ENCODE results near the gene FAM222B. TPM values are rescaled to one million over a fixed set of nuclear protein-coding genes. Genes with fewer than 3 reads are reported as not detected.
"Not testable (repeated sequence)": the region's sequence is repeated elsewhere in the genome, so short reads cannot be mapped to it uniquely, and the experiment has no call there.

Gene FAM222B
- total and polyA plus RNA-seq, 4 donors = 4.3 to 33.1 (median 19.8) TPM

GRCh38 chr17:28883967-28884702 is 41.5 kb upstream of the FAM222B start:
- Histone ChIP-seq H3K36me3 (ENCODE audit: control insufficient read depth, insufficient read depth, low read length) (peaks cover 94% of the 10 kb centered on the region), H3K4me3 (ENCODE audit: low read depth, low read length) (no peak overlapping the region), H3K27ac (ENCODE audit: low read depth, low read length) (no peak overlapping the region), H3K9me3 (ENCODE audit: control insufficient read depth, insufficient read depth, low read length) (no peaks in the 10 kb centered on the region), H3K4me1 (ENCODE audit: control insufficient read depth, insufficient read depth, low read length) (no peaks in the 10 kb centered on the region), H3K27me3 (ENCODE audit: control insufficient read depth, insufficient read depth, low read length) (no peaks in the 10 kb centered on the region)
- DNase-seq (ENCODE audit: low read depth in 4 of 6, low spot score in 6 of 6) = no peak
- 91% methylated on average over 27 of the region's 27 CpGs for WGBS (ENCODE audit: insufficient coverage)

GRCh38 chr17:28882154-28882895 is 39.7 kb upstream of the FAM222B start:
- Histone ChIP-seq H3K9me3 (ENCODE audit: control insufficient read depth, insufficient read depth, low read length) (no peaks in the 10 kb centered on the region), H3K27me3 (ENCODE audit: control insufficient read depth, insufficient read depth, low read length) (no peaks in the 10 kb centered on the region), H3K4me3 (ENCODE audit: low read depth, low read length) (no peak overlapping the region), H3K36me3 (ENCODE audit: control insufficient read depth, insufficient read depth, low read length) (peaks cover 86% of the 10 kb centered on the region), H3K27ac (ENCODE audit: low read depth, low read length) (no peak overlapping the region), H3K4me1 (ENCODE audit: control insufficient read depth, insufficient read depth, low read length) (no peaks in the 10 kb centered on the region)
- no peak for DNase-seq (ENCODE audit: low read depth in 4 of 6, low spot score in 6 of 6)
- 95% methylated on average over 7 of the region's 18 CpGs for WGBS (ENCODE audit: insufficient coverage)

GRCh38 chr17:28881533-28882056 is 39.0 kb upstream of the FAM222B start:
- Histone ChIP-seq H3K27ac (ENCODE audit: low read depth, low read length) (no peak overlapping the region), H3K36me3 (ENCODE audit: control insufficient read depth, insufficient read depth, low read length) (peaks cover 79% of the 10 kb centered on the region), H3K4me3 (ENCODE audit: low read depth, low read length) (no peak overlapping the region), H3K4me1 (ENCODE audit: control insufficient read depth, insufficient read depth, low read length) (no peaks in the 10 kb centered on the region), H3K9me3 (ENCODE audit: control insufficient read depth, insufficient read depth, low read length) (no peaks in the 10 kb centered on the region), H3K27me3 (ENCODE audit: control insufficient read depth, insufficient read depth, low read length) (no peaks in the 10 kb centered on the region)
- WGBS (ENCODE audit: insufficient coverage) = 95% methylated on average over 12 of the region's 17 CpGs
- no peak for DNase-seq (ENCODE audit: low read depth in 4 of 6, low spot score in 6 of 6)

- WGBS (ENCODE audit: insufficient coverage) = 97% methylated on average over 8 of the region's 10 CpGs
Observed at GRCh38 chr17:28880572-28880945, 38.0 kb upstream of the FAM222B start.

GRCh38 chr17:28879886-28880571 is 37.4 kb upstream of the FAM222B start:
- no peak overlapping the region for H3K4me3 ChIP-seq (ENCODE audit: low read depth, low read length)
- H3K27ac ChIP-seq (ENCODE audit: low read depth, low read length) = no peak overlapping the region
- no peaks in the 10 kb centered on the region for H3K4me1 ChIP-seq (ENCODE audit: control insufficient read depth, insufficient read depth, low read length)
- no peaks in the 10 kb centered on the region for H3K9me3 ChIP-seq (ENCODE audit: control insufficient read depth, insufficient read depth, low read length)
- no peaks in the 10 kb centered on the region for H3K27me3 ChIP-seq (ENCODE audit: control insufficient read depth, insufficient read depth, low read length)
- 86% methylated on average over 9 of the region's 9 CpGs for WGBS (ENCODE audit: insufficient coverage)
- H3K36me3 ChIP-seq (ENCODE audit: control insufficient read depth, insufficient read depth, low read length) = peaks cover 63% of the 10 kb centered on the region
- no peak for DNase-seq (ENCODE audit: low read depth in 4 of 6, low spot score in 6 of 6)

More at GRCh38 chr17:28880572-28880945, 38.0 kb upstream of the FAM222B start:
- DNase-seq (ENCODE audit: low read depth in 4 of 6, low spot score in 6 of 6) = no peak
- H3K4me1 ChIP-seq (ENCODE audit: control insufficient read depth, insufficient read depth, low read length) = no peaks in the 10 kb centered on the region
- no peak overlapping the region for H3K4me3 ChIP-seq (ENCODE audit: low read depth, low read length)
- H3K9me3 ChIP-seq (ENCODE audit: control insufficient read depth, insufficient read depth, low read length) = no peaks in the 10 kb centered on the region
- H3K27me3 ChIP-seq (ENCODE audit: control insufficient read depth, insufficient read depth, low read length) = no peaks in the 10 kb centered on the region
- no peak overlapping the region for H3K27ac ChIP-seq (ENCODE audit: low read depth, low read length)
- H3K36me3 ChIP-seq (ENCODE audit: control insufficient read depth, insufficient read depth, low read length) = peaks cover 68% of the 10 kb centered on the region

GRCh38 chr17:28878981-28879380 is 36.4 kb upstream of the FAM222B start:
- peak in 2 of 6 donors; percentile 14 to 28 for DNase-seq (ENCODE audit: low read depth in 4 of 6, low spot score in 6 of 6)
- H3K4me1 ChIP-seq (ENCODE audit: control insufficient read depth, insufficient read depth, low read length) = no peaks in the 10 kb centered on the region
- H3K4me3 ChIP-seq (ENCODE audit: low read depth, low read length) = no peak overlapping the region
- no peaks in the 10 kb centered on the region for H3K27me3 ChIP-seq (ENCODE audit: control insufficient read depth, insufficient read depth, low read length)
- H3K36me3 ChIP-seq (ENCODE audit: control insufficient read depth, insufficient read depth, low read length) = peaks cover 53% of the 10 kb centered on the region
- no peak overlapping the region for H3K27ac ChIP-seq (ENCODE audit: low read depth, low read length)
- no peaks in the 10 kb centered on the region for H3K9me3 ChIP-seq (ENCODE audit: control insufficient read depth, insufficient read depth, low read length)
- WGBS (ENCODE audit: insufficient coverage) = 54% methylated on average over 2 of the region's 4 CpGs

- no peaks in the 10 kb centered on the region for H3K27me3 ChIP-seq (ENCODE audit: control insufficient read depth, insufficient read depth, low read length)
- WGBS (ENCODE audit: insufficient coverage) = no CpG with 5 or more reads among the region's 2 CpGs
- no peak overlapping the region for H3K4me3 ChIP-seq (ENCODE audit: low read depth, low read length)
- H3K36me3 ChIP-seq (ENCODE audit: control insufficient read depth, insufficient read depth, low read length) = peaks cover 46% of the 10 kb centered on the region
- no peaks in the 10 kb centered on the region for H3K9me3 ChIP-seq (ENCODE audit: control insufficient read depth, insufficient read depth, low read length)
- DNase-seq (ENCODE audit: low read depth in 4 of 6, low spot score in 6 of 6) = no peak
- no peaks in the 10 kb centered on the region for H3K4me1 ChIP-seq (ENCODE audit: control insufficient read depth, insufficient read depth, low read length)
- no peak overlapping the region for H3K27ac ChIP-seq (ENCODE audit: low read depth, low read length)
Observed at GRCh38 chr17:28878158-28878910, 35.7 kb upstream of the FAM222B start.

GRCh38 chr17:28877150-28877711 is 34.6 kb upstream of the FAM222B start:
- H3K27me3 ChIP-seq (ENCODE audit: control insufficient read depth, insufficient read depth, low read length); DNase-seq (ENCODE audit: low read depth in 4 of 6, low spot score in 6 of 6); H3K27ac ChIP-seq (ENCODE audit: low read depth, low read length); H3K4me3 ChIP-seq (ENCODE audit: low read depth, low read length); H3K4me1 ChIP-seq (ENCODE audit: control insufficient read depth, insufficient read depth, low read length); H3K9me3 ChIP-seq (ENCODE audit: control insufficient read depth, insufficient read depth, low read length): not testable (repeated sequence)
- WGBS (ENCODE audit: insufficient coverage) = 95% methylated on average over 6 of the region's 6 CpGs
- peaks cover 35% of the 10 kb centered on the region for H3K36me3 ChIP-seq (ENCODE audit: control insufficient read depth, insufficient read depth, low read length)
